Measurements from ENCODE around the gene ZNF414.
"Not testable (repeated sequence)": the region's sequence is repeated elsewhere in the genome, so short reads cannot be mapped to it uniquely, and the experiment has no call there.

The ZNF414 gene
- total RNA-seq, result 0.59 to 3.9 (median 2.0) reads per million in 18 experiments

- DNase-seq, result peak; percentile 97 to 98
Observed at GRCh38 chr19:8513687-8514504, at the start of gene ZNF414. ZNF414 (minus strand) TSS chr19:8514167; CDS start chr19:8514046, 121 bp downstream.

GRCh38 chr19:8561075-8561764 is 47.3 kb upstream of the ZNF414 start:
- DNase-seq, result no peak

GRCh38 chr19:8558325-8558724 is 44.4 kb upstream of the ZNF414 start:
- DNase-seq, result no peak

GRCh38 chr19:8557642-8558238 is 43.8 kb upstream of the ZNF414 start:
- peak; percentile 76 to 90 for DNase-seq

- not testable (repeated sequence) for DNase-seq
Observed at GRCh38 chr19:8553729-8554128, 39.8 kb upstream of the ZNF414 start.

GRCh38 chr19:8552810-8553209 is 38.8 kb upstream of the ZNF414 start:
- no peak for DNase-seq

- DNase-seq, result no peak
Observed at GRCh38 chr19:8550070-8550469, 36.1 kb upstream of the ZNF414 start.

- DNase-seq, result no peak
Observed at GRCh38 chr19:8545743-8546142, 31.8 kb upstream of the ZNF414 start.

GRCh38 chr19:8544168-8544567 is 30.2 kb upstream of the ZNF414 start:
- no peak for DNase-seq

GRCh38 chr19:8539621-8540149 is 25.7 kb upstream of the ZNF414 start:
- DNase-seq, result no peak

- DNase-seq, result no peak
Observed at GRCh38 chr19:8537099-8537498, 23.1 kb upstream of the ZNF414 start.

- no peak for DNase-seq
Observed at GRCh38 chr19:8536282-8536681, 22.3 kb upstream of the ZNF414 start.

- no peak for DNase-seq
Observed at GRCh38 chr19:8532225-8532624, 18.3 kb upstream of the ZNF414 start.

GRCh38 chr19:8531470-8531869 is 17.5 kb upstream of the ZNF414 start:
- DNase-seq, result no peak

- DNase-seq, result no peak
Observed at GRCh38 chr19:8530061-8530679, 16.2 kb upstream of the ZNF414 start.

- DNase-seq, result no peak
Observed at GRCh38 chr19:8529369-8530006, 15.5 kb upstream of the ZNF414 start.

GRCh38 chr19:8528500-8528899 is 14.5 kb upstream of the ZNF414 start:
- DNase-seq, result no peak

- DNase-seq, result no peak
Observed at GRCh38 chr19:8526345-8527091, 12.6 kb upstream of the ZNF414 start.

GRCh38 chr19:8525401-8525684 is 11.4 kb upstream of the ZNF414 start:
- DNase-seq, result no peak

GRCh38 chr19:8519388-8519787 is 5.4 kb upstream of the ZNF414 start:
- no peak for DNase-seq

GRCh38 chr19:8518536-8518935 is 4.6 kb upstream of the ZNF414 start:
- DNase-seq, result no peak
